GM18873 (cell line): Measurements from ENCODE around the gene ASMT.
"Not testable (repeated sequence)": the region's sequence is repeated elsewhere in the genome, so short reads cannot be mapped to it uniquely, and the experiment has no call there.

ENCODE experiments used
- ATAC-seq: cut with Tn5 transposase; IDR thresholded peaks from one replicate; pipeline ENCODE4 v1.9.1; 2021; ENCODE audit warnings: mild to moderate bottlenecking, moderate library complexity, moderate number of reproducible peaks; ENCODE audit not compliant: unreplicated experiment, low FRiP score

The ASMT gene

GRCh38 chrX:1629244-1629643 is 14.4 kb downstream of the ASMT start:
- ATAC-seq = no peak

GRCh38 chrX:1646009-1646408 is 31.1 kb downstream of the ASMT start:
- no peak for ATAC-seq

- no peak for ATAC-seq
Observed at GRCh38 chrX:1649621-1650020, 34.8 kb downstream of the ASMT start.

- not testable (repeated sequence) for ATAC-seq
Observed at GRCh38 chrX:1652011-1652811, 37.4 kb downstream of the ASMT start.

- ATAC-seq = no peak
Observed at GRCh38 chrX:1656379-1656778, 41.5 kb downstream of the ASMT start.

- ATAC-seq = peak; percentile 62
Observed at GRCh38 chrX:1657367-1658070, 42.7 kb downstream of the ASMT start.

GRCh38 chrX:1658071-1658491 is 43.2 kb downstream of the ASMT start:
- ATAC-seq = no peak

GRCh38 chrX:1659664-1660461 is 45.0 kb downstream of the ASMT start:
- no peak for ATAC-seq

GRCh38 chrX:1661048-1661921 is 46.4 kb downstream of the ASMT start:
- ATAC-seq = no peak

- no peak for ATAC-seq
Observed at GRCh38 chrX:1661922-1662221, 47.0 kb downstream of the ASMT start.

- no peak for ATAC-seq
Observed at GRCh38 chrX:1667566-1667965, 52.7 kb downstream of the ASMT start.

GRCh38 chrX:1673337-1673736 is 58.5 kb downstream of the ASMT start:
- no peak for ATAC-seq

GRCh38 chrX:1676866-1677265 is 62.0 kb downstream of the ASMT start:
- no peak for ATAC-seq

- ATAC-seq = no peak
Observed at GRCh38 chrX:1679238-1679637, 64.4 kb downstream of the ASMT start.

- ATAC-seq = no peak
Observed at GRCh38 chrX:1681439-1681838, 66.6 kb downstream of the ASMT start.

GRCh38 chrX:1681856-1682255 is 67.0 kb downstream of the ASMT start:
- ATAC-seq = not testable (repeated sequence)

- ATAC-seq = not testable (repeated sequence)
Observed at GRCh38 chrX:1682501-1682900, 67.6 kb downstream of the ASMT start.

GRCh38 chrX:1684883-1685282 is 70.0 kb downstream of the ASMT start:
- not testable (repeated sequence) for ATAC-seq

GRCh38 chrX:1685444-1685880 is 70.6 kb downstream of the ASMT start:
- not testable (repeated sequence) for ATAC-seq

GRCh38 chrX:1686642-1687041 is 71.8 kb downstream of the ASMT start:
- ATAC-seq = no peak
